ENCODE measurements around the gene SPATA45.

SPATA45 gene

DNA sequence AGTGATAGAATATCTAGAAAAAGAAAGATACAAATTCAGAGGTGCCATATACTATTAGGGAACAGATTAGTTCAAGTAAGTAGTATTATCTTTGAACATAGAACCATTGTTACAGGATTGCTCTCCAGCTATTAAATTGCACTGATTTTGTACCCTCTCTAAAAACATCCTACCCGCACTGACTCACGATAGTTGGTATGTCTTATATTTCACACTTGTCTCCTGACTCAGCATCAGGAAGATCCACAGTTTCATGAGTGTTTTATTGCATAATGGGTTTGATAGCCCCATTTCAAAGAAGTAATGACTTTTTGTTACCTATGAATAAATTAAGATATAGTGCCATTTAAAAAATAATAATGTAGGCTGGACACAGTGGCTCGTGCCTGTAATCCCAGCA lies 49.8 kb downstream of the SPATA45 start:
- peaks cover 11% of the 10 kb centered on the region; the same call in 1 of the 2 replicates for H3K4me1 ChIP-seq (ENCODE audit: control insufficient read depth, insufficient read depth, low read length)
- no peaks in the 10 kb centered on the region for H3K27me3 ChIP-seq (ENCODE audit: control insufficient read depth, insufficient read depth, low read length)
- no peak overlapping the region for H3K27ac ChIP-seq (ENCODE audit: low read depth, low read length)
- peaks cover 51% of the 10 kb centered on the region for H3K36me3 ChIP-seq (ENCODE audit: control insufficient read depth, insufficient read depth, low read length)
- no peaks in the 10 kb centered on the region for H3K9me3 ChIP-seq (ENCODE audit: control insufficient read depth, insufficient read depth, low read length)
- no peak overlapping the region for H3K9ac ChIP-seq (ENCODE audit: low read depth, low read length)
- H3K4me3 ChIP-seq (ENCODE audit: low read depth, low read length): no peak overlapping the region

DNA sequence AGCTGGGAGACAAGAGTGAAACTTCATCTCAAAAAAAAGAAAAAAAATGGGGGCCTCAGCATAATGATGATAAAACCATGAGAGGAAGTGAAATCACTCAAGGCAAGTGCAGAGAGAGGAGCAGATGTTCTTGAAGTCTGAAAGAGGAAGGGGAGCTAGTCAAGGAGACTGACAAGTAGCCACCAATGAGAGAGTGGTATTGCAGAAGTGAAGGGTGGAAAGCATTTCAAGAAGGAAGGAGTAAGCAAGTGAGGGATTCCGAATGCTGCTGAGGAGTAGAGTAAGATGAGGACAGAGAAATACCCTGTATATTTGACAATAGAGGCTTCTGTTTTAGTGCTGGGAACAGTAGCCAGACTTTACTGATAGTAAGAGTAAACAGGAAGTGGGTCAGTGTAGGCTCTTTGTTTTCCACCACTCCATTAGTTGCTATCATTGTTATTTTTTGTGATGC lies 52.9 kb downstream of the SPATA45 start:
- Histone ChIP-seq H3K27ac (ENCODE audit: low read depth, low read length) (no peak overlapping the region), H3K36me3 (ENCODE audit: control insufficient read depth, insufficient read depth, low read length) (peaks cover 25% of the 10 kb centered on the region), H3K27me3 (ENCODE audit: control insufficient read depth, insufficient read depth, low read length) (no peaks in the 10 kb centered on the region), H3K9me3 (ENCODE audit: control insufficient read depth, insufficient read depth, low read length) (no peaks in the 10 kb centered on the region), H3K9ac (ENCODE audit: low read depth, low read length) (no peak overlapping the region), H3K4me1 (ENCODE audit: control insufficient read depth, insufficient read depth, low read length) (0 out of 2 replicates have a peak, but pooled peaks cover 3% of the 10 kb centered on the region), H3K4me3 (ENCODE audit: low read depth, low read length) (no peak overlapping the region)

DNA sequence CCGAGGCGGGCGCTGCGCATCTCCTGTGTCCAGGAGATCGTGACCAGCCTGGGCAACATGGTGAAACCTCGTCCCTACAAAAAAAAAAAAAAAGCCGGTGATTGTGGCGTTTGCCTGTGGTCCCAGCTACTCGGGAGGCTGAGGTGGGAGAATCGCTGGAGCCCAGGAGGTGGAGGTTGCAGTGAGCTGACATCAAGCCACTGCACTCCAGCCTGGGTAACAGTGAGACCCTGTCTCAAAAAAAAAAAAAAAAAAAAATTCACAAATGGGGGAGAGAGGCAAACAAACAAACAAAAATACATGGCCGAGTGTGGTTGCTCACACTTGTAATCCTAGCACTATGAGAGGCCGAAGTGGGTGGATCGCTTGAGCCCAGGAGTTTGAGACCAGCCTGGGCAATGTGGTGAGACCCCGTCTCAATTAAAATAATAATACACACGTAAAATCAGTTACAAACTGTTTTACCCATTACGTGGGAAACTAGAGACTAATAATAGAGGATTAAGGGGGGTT lies 55.0 kb downstream of the SPATA45 start:
- Histone ChIP-seq H3K4me3 (ENCODE audit: low read depth, low read length) (peak overlapping the region; percentile 95), H3K27me3 (ENCODE audit: control insufficient read depth, insufficient read depth, low read length) (no peaks in the 10 kb centered on the region), H3K9me3 (ENCODE audit: control insufficient read depth, insufficient read depth, low read length) (no peaks in the 10 kb centered on the region), H3K9ac (ENCODE audit: low read depth, low read length) (peak overlapping the region; percentile 62), H3K4me1 (ENCODE audit: control insufficient read depth, insufficient read depth, low read length) (0 out of 2 replicates have a peak, but pooled peaks cover 3% of the 10 kb centered on the region), H3K36me3 (ENCODE audit: control insufficient read depth, insufficient read depth, low read length) (peaks cover 20% of the 10 kb centered on the region), H3K27ac (ENCODE audit: low read depth, low read length) (peak overlapping the region; percentile 90)

DNA sequence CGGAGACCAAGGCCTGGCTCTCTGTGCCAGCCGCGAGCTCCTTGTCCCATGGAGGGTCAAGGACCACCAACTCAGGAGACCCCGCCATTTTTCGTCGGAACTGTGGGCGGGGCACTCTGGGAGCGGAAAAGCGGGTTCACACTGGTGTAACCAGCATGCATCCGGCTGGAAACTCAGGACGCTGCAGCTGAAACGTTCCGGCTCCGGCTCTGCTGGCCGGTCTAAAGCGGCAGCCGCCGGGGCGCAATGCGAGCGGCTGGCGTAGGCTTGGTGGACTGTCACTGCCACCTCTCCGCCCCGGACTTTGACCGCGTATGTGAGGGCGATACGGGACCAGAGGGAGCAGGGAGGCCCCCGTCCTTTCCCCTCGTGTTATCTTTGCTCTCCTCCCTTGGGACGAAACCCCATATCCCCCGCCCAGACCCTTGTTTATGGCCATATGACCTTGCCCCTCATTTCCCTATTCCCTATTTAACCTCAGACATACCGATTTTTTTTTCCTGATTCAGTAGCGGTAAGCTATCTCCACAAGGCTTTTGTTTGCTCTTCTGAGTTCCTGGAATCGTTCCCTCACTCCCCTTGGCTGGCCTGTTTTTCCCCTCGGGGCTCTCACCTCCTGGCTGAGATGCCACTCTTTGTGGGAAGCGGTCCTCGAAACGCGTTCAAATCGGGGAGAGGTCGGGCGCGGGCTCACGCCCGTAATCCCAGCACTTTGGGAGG lies 55.6 kb downstream of the SPATA45 start, which contains the start of the genes NSL1 and TATDN3:
NSL1 (minus strand) TSS at position 102 of the 720 bp plus-strand sequence; CDS start at position 88, 14 bp downstream.
TATDN3 (plus strand) TSS at position 219 of the 720 bp plus-strand sequence; CDS start at position 247, 28 bp downstream.
- peak within 1 kb of the TSS; percentile 81 for H3K9ac ChIP-seq (ENCODE audit: low read depth, low read length)
- 0 out of 2 replicates have a peak, but pooled peaks cover 3% of the 10 kb centered on the region for H3K4me1 ChIP-seq (ENCODE audit: control insufficient read depth, insufficient read depth, low read length)
- peaks cover 20% of the 10 kb centered on the region for H3K36me3 ChIP-seq (ENCODE audit: control insufficient read depth, insufficient read depth, low read length)
- H3K27ac ChIP-seq (ENCODE audit: low read depth, low read length): peak within 1 kb of the TSS; percentile 90
- peak within 1 kb of the TSS; percentile 95 for H3K4me3 ChIP-seq (ENCODE audit: low read depth, low read length)
- H3K9me3 ChIP-seq (ENCODE audit: control insufficient read depth, insufficient read depth, low read length): no peaks in the 10 kb centered on the region
- H3K27me3 ChIP-seq (ENCODE audit: control insufficient read depth, insufficient read depth, low read length): no peaks in the 10 kb centered on the region

DNA sequence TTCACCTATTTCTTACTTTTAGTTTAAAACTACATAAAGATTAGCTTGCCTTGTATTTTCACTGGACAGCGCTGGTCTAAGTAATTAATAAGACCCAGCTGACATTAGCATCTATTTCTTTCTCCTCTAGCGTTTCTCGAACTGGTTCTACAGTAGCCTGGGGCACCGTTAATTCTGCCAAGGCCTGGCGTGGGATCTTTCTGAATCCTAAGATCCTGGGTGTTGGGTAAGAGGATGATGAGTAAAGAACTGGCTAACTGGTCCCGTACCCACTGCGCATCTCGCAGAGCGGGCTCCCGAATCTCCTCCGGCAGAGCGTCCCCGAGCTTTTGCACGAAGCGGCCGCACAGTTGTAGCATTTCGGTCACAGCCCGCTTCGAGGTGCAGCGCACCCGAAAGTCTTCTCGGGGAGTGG lies 56.2 kb downstream of the SPATA45 start:
- Histone ChIP-seq H3K27ac (ENCODE audit: low read depth, low read length) (peak overlapping the region; percentile 90), H3K9me3 (ENCODE audit: control insufficient read depth, insufficient read depth, low read length) (no peaks in the 10 kb centered on the region), H3K9ac (ENCODE audit: low read depth, low read length) (peak overlapping the region; percentile 81), H3K4me3 (ENCODE audit: low read depth, low read length) (peak overlapping the region; percentile 95), H3K36me3 (ENCODE audit: control insufficient read depth, insufficient read depth, low read length) (peaks cover 21% of the 10 kb centered on the region), H3K27me3 (ENCODE audit: control insufficient read depth, insufficient read depth, low read length) (no peaks in the 10 kb centered on the region), H3K4me1 (ENCODE audit: control insufficient read depth, insufficient read depth, low read length) (0 out of 2 replicates have a peak, but pooled peaks cover 3% of the 10 kb centered on the region)

DNA sequence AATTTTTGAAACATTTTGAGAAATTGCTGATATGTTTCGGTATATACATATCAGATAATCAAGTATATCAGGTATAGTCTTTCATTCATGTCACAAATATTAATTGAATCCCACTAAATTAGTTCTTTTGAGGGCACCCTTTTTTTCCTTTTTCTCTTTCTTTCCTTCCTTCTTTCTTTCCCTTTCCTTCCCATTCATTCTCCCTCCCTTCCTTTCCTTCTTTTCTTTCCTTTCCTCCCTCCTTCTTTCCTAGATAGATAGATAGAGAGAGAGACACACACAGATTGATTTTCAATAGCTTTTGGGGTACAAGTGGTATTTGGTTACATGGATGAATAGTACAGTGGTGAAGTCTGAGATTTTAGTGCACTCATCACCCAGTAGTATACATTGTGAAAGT lies 61.6 kb downstream of the SPATA45 start:
- no peaks in the 10 kb centered on the region for H3K27me3 ChIP-seq (ENCODE audit: control insufficient read depth, insufficient read depth, low read length)
- H3K36me3 ChIP-seq (ENCODE audit: control insufficient read depth, insufficient read depth, low read length): peaks cover 66% of the 10 kb centered on the region
- H3K4me1 ChIP-seq (ENCODE audit: control insufficient read depth, insufficient read depth, low read length): no peaks in the 10 kb centered on the region
- no peak overlapping the region for H3K9ac ChIP-seq (ENCODE audit: low read depth, low read length)
- peaks cover 7% of the 10 kb centered on the region for H3K9me3 ChIP-seq (ENCODE audit: control insufficient read depth, insufficient read depth, low read length)
- H3K27ac ChIP-seq (ENCODE audit: low read depth, low read length): no peak overlapping the region
- H3K4me3 ChIP-seq (ENCODE audit: low read depth, low read length): no peak overlapping the region

DNA sequence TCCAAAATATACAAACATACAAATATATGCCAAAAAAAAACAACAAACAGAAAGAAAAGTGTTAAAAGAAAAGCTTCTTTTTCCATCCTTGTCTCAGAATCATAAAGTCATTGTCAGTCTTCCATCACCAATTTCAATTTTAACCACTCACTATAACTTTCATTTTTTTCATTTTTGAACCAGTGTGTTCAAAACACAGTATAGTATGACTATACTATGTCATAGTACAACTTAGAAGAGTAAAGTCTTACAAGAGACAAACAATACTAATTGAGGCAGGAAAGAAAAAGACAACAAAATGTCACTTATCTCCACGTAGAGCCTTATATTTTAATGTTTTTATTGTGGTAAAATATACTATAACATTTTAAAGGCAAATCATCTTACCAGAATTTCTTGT lies 63.5 kb downstream of the SPATA45 start:
- peaks cover 71% of the 10 kb centered on the region for H3K36me3 ChIP-seq (ENCODE audit: control insufficient read depth, insufficient read depth, low read length)

DNA sequence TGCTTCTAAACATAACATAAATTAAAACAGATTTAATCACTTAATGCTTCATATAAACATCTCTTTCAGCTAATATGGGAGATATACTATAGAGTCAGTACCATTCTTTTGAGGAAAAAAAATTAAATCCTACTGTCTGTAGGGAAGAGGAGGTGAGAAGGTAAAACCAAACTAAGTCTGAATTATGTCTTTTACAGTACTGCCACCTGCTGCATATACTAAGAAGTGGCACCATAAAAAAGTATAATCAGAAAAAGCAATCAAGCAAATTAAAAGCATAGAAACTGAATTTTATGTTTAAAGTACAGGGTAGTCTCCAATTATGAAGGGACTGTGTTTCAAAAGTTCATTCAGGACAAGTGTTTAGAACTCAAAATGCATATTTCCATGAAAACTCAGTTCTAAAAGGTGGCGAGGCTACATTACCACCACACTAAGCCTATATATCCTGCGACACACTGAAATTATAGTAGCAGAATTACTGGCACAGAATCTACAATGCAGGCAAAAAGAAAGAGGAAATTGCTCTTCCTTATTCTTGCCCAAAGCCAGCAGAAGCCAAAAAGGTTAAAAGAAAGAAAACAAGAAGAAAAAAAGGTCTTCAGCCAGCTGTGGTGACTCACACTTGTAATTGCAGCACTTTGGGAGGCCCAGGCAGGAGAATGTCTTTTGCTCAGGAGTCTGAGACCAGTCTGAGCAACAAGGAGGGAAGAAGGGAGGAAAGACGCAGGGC lies 64.9 kb downstream of the SPATA45 start:
- Histone ChIP-seq H3K4me3 (ENCODE audit: low read depth, low read length) (no peak overlapping the region), H3K9me3 (ENCODE audit: control insufficient read depth, insufficient read depth, low read length) (peaks cover 13% of the 10 kb centered on the region), H3K9ac (ENCODE audit: low read depth, low read length) (no peak overlapping the region), H3K27ac (ENCODE audit: low read depth, low read length) (no peak overlapping the region), H3K36me3 (ENCODE audit: control insufficient read depth, insufficient read depth, low read length) (peaks cover 78% of the 10 kb centered on the region), H3K27me3 (ENCODE audit: control insufficient read depth, insufficient read depth, low read length) (no peaks in the 10 kb centered on the region), H3K4me1 (ENCODE audit: control insufficient read depth, insufficient read depth, low read length) (no peaks in the 10 kb centered on the region)

More for the DNA sequence above, 63.5 kb downstream of the SPATA45 start:
- Histone ChIP-seq H3K27me3 (ENCODE audit: control insufficient read depth, insufficient read depth, low read length) (no peaks in the 10 kb centered on the region), H3K4me3 (ENCODE audit: low read depth, low read length) (no peak overlapping the region), H3K9ac (ENCODE audit: low read depth, low read length) (no peak overlapping the region), H3K27ac (ENCODE audit: low read depth, low read length) (no peak overlapping the region), H3K9me3 (ENCODE audit: control insufficient read depth, insufficient read depth, low read length) (peaks cover 13% of the 10 kb centered on the region), H3K4me1 (ENCODE audit: control insufficient read depth, insufficient read depth, low read length) (no peaks in the 10 kb centered on the region)

DNA sequence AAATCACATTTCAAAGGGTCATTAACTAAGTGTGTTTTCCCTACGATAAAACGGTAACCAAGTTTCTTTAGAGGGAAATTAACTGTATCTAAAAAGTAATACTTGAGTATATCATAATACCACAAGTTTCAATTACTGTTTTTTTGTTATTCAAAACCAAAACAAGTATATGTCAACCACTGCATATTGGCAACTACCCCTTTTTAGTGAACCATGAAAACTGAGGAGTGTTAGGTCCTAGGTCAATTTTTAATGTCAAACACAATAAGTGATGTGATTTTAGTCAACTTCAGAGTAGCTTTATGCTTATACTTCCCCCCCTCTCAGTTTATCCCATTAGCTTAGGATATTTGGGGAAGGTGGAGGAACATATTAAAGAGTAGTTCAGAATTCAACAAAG lies 66.2 kb downstream of the SPATA45 start:
- H3K9me3 ChIP-seq (ENCODE audit: control insufficient read depth, insufficient read depth, low read length): peaks cover 13% of the 10 kb centered on the region
- H3K4me3 ChIP-seq (ENCODE audit: low read depth, low read length): no peak overlapping the region
- H3K36me3 ChIP-seq (ENCODE audit: control insufficient read depth, insufficient read depth, low read length): peaks cover 70% of the 10 kb centered on the region
- H3K9ac ChIP-seq (ENCODE audit: low read depth, low read length): no peak overlapping the region
- no peak overlapping the region for H3K27ac ChIP-seq (ENCODE audit: low read depth, low read length)
- no peaks in the 10 kb centered on the region for H3K27me3 ChIP-seq (ENCODE audit: control insufficient read depth, insufficient read depth, low read length)
- no peaks in the 10 kb centered on the region for H3K4me1 ChIP-seq (ENCODE audit: control insufficient read depth, insufficient read depth, low read length)

DNA sequence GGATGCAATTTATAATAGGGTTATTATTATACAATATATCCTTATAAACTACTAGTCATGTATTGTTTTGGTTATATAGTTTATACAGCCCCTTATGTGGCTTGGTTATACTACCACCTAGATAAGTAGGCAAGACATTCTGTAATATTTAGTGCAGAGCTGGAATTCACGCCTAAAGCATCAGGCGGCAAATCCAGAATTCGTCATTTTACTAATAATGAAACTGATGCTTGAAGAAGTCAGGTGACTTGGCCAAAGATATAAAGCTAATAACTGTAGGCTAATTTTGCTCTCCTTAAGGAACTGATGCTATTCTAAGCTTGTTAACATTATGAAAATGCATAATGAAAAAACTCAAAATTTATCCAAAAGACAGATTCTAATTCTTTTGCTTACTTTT lies 66.7 kb downstream of the SPATA45 start:
- Histone ChIP-seq H3K27ac (ENCODE audit: low read depth, low read length) (no peak overlapping the region), H3K4me1 (ENCODE audit: control insufficient read depth, insufficient read depth, low read length) (no peaks in the 10 kb centered on the region), H3K9me3 (ENCODE audit: control insufficient read depth, insufficient read depth, low read length) (peaks cover 13% of the 10 kb centered on the region), H3K27me3 (ENCODE audit: control insufficient read depth, insufficient read depth, low read length) (no peaks in the 10 kb centered on the region), H3K9ac (ENCODE audit: low read depth, low read length) (no peak overlapping the region), H3K4me3 (ENCODE audit: low read depth, low read length) (no peak overlapping the region), H3K36me3 (ENCODE audit: control insufficient read depth, insufficient read depth, low read length) (peaks cover 65% of the 10 kb centered on the region)

Measured in HUES48 (cell line).